HCT116 (cell line): ENCODE measurements around the gene SFXN1. TPM values are rescaled to one million over a fixed set of nuclear protein-coding genes. Genes with fewer than 3 reads are reported as not detected.

Experiments used
- ATAC-seq: fragments of 200-7000 bp; cut with Tn5 transposase; 2 replicates; pipeline ENCODE4 v1.9.1; 2020; ENCODE audit warnings: mild to moderate bottlenecking, moderate library complexity
- BruUV-seq: library from RNA; stranded (reverse); fragments of 400-500 nt; replicated peaks from 2 replicates; lab custom pipeline; 2021; lab: Mats Ljungman, UMichigan
- CTCF ChIA-PET: fragments of 300-600 bp; sonication (Branson Sonifier 250); formaldehyde crosslinking; loops from one replicate; lab custom pipeline; 2021; ENCODE audit warnings: antibody characterized with exemption; lab: Charles Lee
- POLR2A ChIA-PET: fragments of 300-600, 350-600 bp; sonication (Branson Sonifier 250); formaldehyde crosslinking; loops from one replicate; lab custom pipeline; 2021; ENCODE audit warnings: antibody characterized with exemption; lab: Charles Lee
- RAD21 ChIA-PET, 2 experiments: fragments of 300-600 bp; sonication (Branson Sonifier 250); formaldehyde crosslinking; loops; one replicate each; lab custom pipeline; 2023; ENCODE audit warnings: low total read pairs in 2 of 2; ENCODE audit not compliant: uncharacterized antibody in 2 of 2, unreplicated experiment in 2 of 2, low non-redundant PET in 1 of 2; lab: Charles Lee
- DNase-seq: peaks from one replicate; pipeline ENCODE4 v3.0.0-alpha.2; 2010; ENCODE audit warnings: low read depth, low spot score
- H2AFZ ChIP-seq: fragments of 200-600 bp; shearing (Covaris generic), sonication (generic); 2 replicates; pipeline ENCODE4 v1.6.1; 2017; ENCODE audit warnings: low read depth, mixed run types, mixed read lengths, antibody characterized with exemption, low read length; ENCODE audit not compliant: poor library complexity, severe bottlenecking
- H3K27ac ChIP-seq: 2 replicates; pipeline ENCODE4 v1.5.1; 2012; ENCODE audit warnings: low read depth, low read length
- H3K27me3 ChIP-seq: fragments of 200-600 bp; sonication (generic); 2 replicates; pipeline ENCODE4 v1.6.1; 2016; ENCODE audit warnings: mixed run types, low read length, mixed read lengths; ENCODE audit not compliant: insufficient read depth
- H3K36me3 ChIP-seq, 2 experiments: fragments of 200-500 bp in 1 of 2; fragments of 200-600 bp in 1 of 2; sonication (Bioruptor generic) in 1 of 2; sonication (generic) in 1 of 2; 2 replicates each; pipeline versions ENCODE4 v1.5.1 to v1.6.1; 2014 to 2016; ENCODE audit warnings: low read length in 2 of 2, inconsistent platforms in 1 of 2, mixed read lengths in 1 of 2, mixed run types in 1 of 2; ENCODE audit not compliant: insufficient read depth in 2 of 2, control insufficient read depth in 1 of 2
- H3K4me1 ChIP-seq, 2 experiments: fragments of 200-600 bp in 1 of 2; sonication (generic) in 1 of 2; 2 replicates each; pipeline versions ENCODE4 v1.5.1 to v1.6.1; 2012 to 2017; ENCODE audit warnings: low read length in 2 of 2, inconsistent platforms in 1 of 2, mild to moderate bottlenecking in 1 of 2, mixed read lengths in 1 of 2, mixed run types in 1 of 2, moderate library complexity in 1 of 2; ENCODE audit not compliant: insufficient read depth in 2 of 2, control insufficient read depth in 1 of 2
- H3K4me2 ChIP-seq: fragments of 200-600 bp; sonication (generic); 2 replicates; pipeline ENCODE4 v1.6.1; 2017; ENCODE audit warnings: mixed run types, low read length, mixed read lengths
- H3K4me3 ChIP-seq, 2 experiments: fragments of 200-600 bp in 1 of 2; sonication (generic) in 1 of 2; replicated peaks in 1 of 2; 2 replicates each; pipeline ENCODE4 v1.5.1; 2011 to 2016; ENCODE audit warnings: low read length in 2 of 2, control low read depth in 1 of 2, low read depth in 1 of 2, mild to moderate bottlenecking in 1 of 2, mixed read lengths in 1 of 2, mixed run types in 1 of 2
- H3K79me2 ChIP-seq: fragments of 200-600 bp; sonication (generic); 2 replicates; pipeline ENCODE4 v1.6.1; 2017; ENCODE audit warnings: mild to moderate bottlenecking, mixed run types, low read length, moderate library complexity, mixed read lengths; ENCODE audit not compliant: insufficient read depth
- H3K9ac ChIP-seq: fragments of 200-600 bp; sonication (generic); 2 replicates; pipeline ENCODE4 v1.6.1; 2016; ENCODE audit warnings: low read length, mixed read lengths
- H3K9me2 ChIP-seq: fragments of 200-600 bp; sonication (generic), shearing (Covaris generic); 2 replicates; pipeline ENCODE4 v1.6.1; 2017; ENCODE audit warnings: mixed run types, mild to moderate bottlenecking, moderate library complexity; ENCODE audit not compliant: insufficient read depth
- H3K9me3 ChIP-seq, 2 experiments: fragments of 200-500 bp in 1 of 2; fragments of 200-600 bp in 1 of 2; sonication (Bioruptor generic) in 1 of 2; sonication (generic) in 1 of 2; 2 replicates each; pipeline ENCODE4 v1.6.1; 2014 to 2017; ENCODE audit warnings: low read length in 2 of 2, mixed read lengths in 2 of 2, inconsistent platforms in 1 of 2, low read depth in 1 of 2, mild to moderate bottlenecking in 1 of 2, mixed run types in 1 of 2, moderate library complexity in 1 of 2; ENCODE audit not compliant: control insufficient read depth in 1 of 2, insufficient read depth in 1 of 2
- H4K20me1 ChIP-seq: fragments of 200-600 bp; sonication (generic), shearing (Covaris generic); 2 replicates; pipeline ENCODE4 v1.6.1; 2017; ENCODE audit warnings: mixed run types, mild to moderate bottlenecking, moderate library complexity; ENCODE audit not compliant: insufficient read depth
- CEBPB ChIP-seq: IDR thresholded peaks from 2 replicates; pipeline ENCODE4 v1.6.1; 2012; ENCODE audit warnings: low read depth
- EGR1 ChIP-seq: IDR thresholded peaks from 2 replicates; pipeline ENCODE4 v1.6.1; 2012; ENCODE audit warnings: low read depth
- ELF1 ChIP-seq: IDR thresholded peaks from 2 replicates; pipeline ENCODE4 v1.6.1; 2012; ENCODE audit warnings: low read depth, borderline replicate concordance
- EZH2 ChIP-seq: fragments of 200-600 bp; sonication (generic); IDR thresholded peaks from 2 replicates; pipeline ENCODE4 v1.6.1; 2017; ENCODE audit warnings: antibody characterized with exemption, mixed run types
- EZH2phosphoT487 ChIP-seq: fragments of 200-600 bp; IDR thresholded peaks from 2 replicates; pipeline ENCODE4 v1.6.1; 2018; ENCODE audit warnings: antibody characterized with exemption, borderline replicate concordance
- FOSL1 ChIP-seq: IDR thresholded peaks from 2 replicates; pipeline ENCODE4 v1.6.1; 2012; ENCODE audit warnings: low read depth
- JUND ChIP-seq: IDR thresholded peaks from 2 replicates; pipeline ENCODE4 v1.6.1; 2012
- POLR2A ChIP-seq: IDR thresholded peaks from 2 replicates; pipeline ENCODE4 v1.7.0; 2011; ENCODE audit warnings: borderline replicate concordance; ENCODE audit not compliant: insufficient read depth, insufficient read length; ENCODE audit errors: extremely low read depth
- POLR2AphosphoS5 ChIP-seq: IDR thresholded peaks from 2 replicates; pipeline ENCODE4 v1.6.1; 2011; ENCODE audit warnings: mild to moderate bottlenecking, low read depth, low read length, moderate library complexity
- RAD21 ChIP-seq: IDR thresholded peaks from 2 replicates; pipeline ENCODE4 v1.6.1; 2012; ENCODE audit warnings: low read depth, mild to moderate bottlenecking
- SP1 ChIP-seq: IDR thresholded peaks from 2 replicates; pipeline ENCODE4 v1.6.1; 2012; ENCODE audit warnings: low read depth
- YY1 ChIP-seq: IDR thresholded peaks from 2 replicates; pipeline ENCODE4 v1.6.1; 2011; ENCODE audit warnings: low read length, low read depth, moderate library complexity, mild to moderate bottlenecking; ENCODE audit not compliant: insufficient replicate concordance; ENCODE audit errors: extremely low read depth
- ZNF274 ChIP-seq: fragments of 200-500 bp; sonication (Bioruptor generic); IDR thresholded peaks from 2 replicates; pipeline ENCODE4 v1.6.1; 2014; ENCODE audit warnings: mild to moderate bottlenecking, low read depth, low read length, inconsistent platforms
- intact Hi-C: fragments of 100-400 bp; cut with micrococcal nuclease; formaldehyde crosslinking; loops from 2 replicates; pipeline ENCODE4 v1.10.0; 2022
- total RNA-seq: library from RNA; stranded (reverse); gene quantifications from one replicate; pipeline ENCODE4 v1.2.1, GENCODE V29; 2021; ENCODE audit not compliant: unreplicated experiment
- TF ChIP-seq, protein P1 (sequence below), 3 experiments: fragments of 200-600 bp in 1 of 3; sonication (generic) in 1 of 3; IDR thresholded peaks in 2 of 3; conservative IDR thresholded peaks in 1 of 3; 2 replicates each; pipeline ENCODE4 v1.5.1; 2012 to 2017; ENCODE audit warnings: low read depth in 2 of 3, low read length in 2 of 3, antibody characterized with exemption in 1 of 3, borderline replicate concordance in 1 of 3, control low read depth in 1 of 3, mild to moderate bottlenecking in 1 of 3, mixed read lengths in 1 of 3, mixed run types in 1 of 3, moderate library complexity in 1 of 3; ENCODE audit not compliant: insufficient read depth in 1 of 3
- TF ChIP-seq, protein P2 (sequence below): IDR thresholded peaks from 2 replicates; pipeline ENCODE4 v1.6.1; 2012
- TF ChIP-seq, protein P3 (sequence below): IDR thresholded peaks from 2 replicates; pipeline ENCODE4 v1.6.1; 2011; ENCODE audit warnings: mild to moderate bottlenecking, low read length, moderate library complexity; ENCODE audit not compliant: insufficient replicate concordance; ENCODE audit errors: extremely low read depth

The SFXN1 gene
- total RNA-seq, 1 experiment from 2014 or later = 145 TPM

DNA sequence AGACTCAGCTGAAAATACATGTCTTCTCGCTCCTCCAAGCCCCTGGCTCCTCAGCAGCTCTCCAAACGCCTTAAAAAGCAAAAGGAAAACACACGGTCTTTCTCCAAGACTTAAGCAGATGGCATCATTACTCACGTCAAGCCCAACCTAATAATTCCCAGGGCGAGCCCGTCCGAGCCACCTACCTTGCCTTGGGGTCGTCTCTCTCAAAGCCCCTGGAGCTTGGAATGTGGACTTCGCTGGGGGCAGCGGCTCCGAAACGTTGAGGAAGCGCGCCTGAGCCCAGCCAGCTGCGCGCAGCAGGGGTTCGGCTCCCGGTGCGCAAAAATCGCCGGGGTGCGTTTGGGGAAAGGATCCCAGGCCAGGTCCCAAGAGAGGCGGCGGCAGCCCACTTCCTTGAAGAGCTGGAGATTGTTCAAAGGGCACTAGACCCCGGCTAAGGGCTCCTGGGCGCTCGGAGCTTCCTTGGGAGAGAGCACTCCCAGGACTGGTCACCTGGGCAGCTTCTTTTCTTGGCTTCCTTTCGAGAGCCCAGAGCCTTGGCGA is 34.8 kb upstream of the SFXN1 start:
- TF ChIP-seq YY1 (no peak), POLR2A (no peak), EZH2 (no peak), EGR1 (no peak), SP1 (no peak), ELF1 (no peak), POLR2AphosphoS5 (no peak), JUND (no peak), ZNF274 (no peak), FOSL1 (no peak), EZH2phosphoT487 (no peak), CEBPB (no peak), RAD21 (no peak)
- TF ChIP-seq, protein P1, sequence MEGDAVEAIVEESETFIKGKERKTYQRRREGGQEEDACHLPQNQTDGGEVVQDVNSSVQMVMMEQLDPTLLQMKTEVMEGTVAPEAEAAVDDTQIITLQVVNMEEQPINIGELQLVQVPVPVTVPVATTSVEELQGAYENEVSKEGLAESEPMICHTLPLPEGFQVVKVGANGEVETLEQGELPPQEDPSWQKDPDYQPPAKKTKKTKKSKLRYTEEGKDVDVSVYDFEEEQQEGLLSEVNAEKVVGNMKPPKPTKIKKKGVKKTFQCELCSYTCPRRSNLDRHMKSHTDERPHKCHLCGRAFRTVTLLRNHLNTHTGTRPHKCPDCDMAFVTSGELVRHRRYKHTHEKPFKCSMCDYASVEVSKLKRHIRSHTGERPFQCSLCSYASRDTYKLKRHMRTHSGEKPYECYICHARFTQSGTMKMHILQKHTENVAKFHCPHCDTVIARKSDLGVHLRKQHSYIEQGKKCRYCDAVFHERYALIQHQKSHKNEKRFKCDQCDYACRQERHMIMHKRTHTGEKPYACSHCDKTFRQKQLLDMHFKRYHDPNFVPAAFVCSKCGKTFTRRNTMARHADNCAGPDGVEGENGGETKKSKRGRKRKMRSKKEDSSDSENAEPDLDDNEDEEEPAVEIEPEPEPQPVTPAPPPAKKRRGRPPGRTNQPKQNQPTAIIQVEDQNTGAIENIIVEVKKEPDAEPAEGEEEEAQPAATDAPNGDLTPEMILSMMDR (IDR thresholded peaks at IDR 0.05 in 2 of 3, conservative IDR thresholded peaks at IDR 0.05 in 1 of 3; ENCODE audit: borderline replicate concordance in 1 of 3, insufficient read depth in 1 of 3, low read depth in 2 of 3, low read length in 2 of 3) = no peak
- TF ChIP-seq, protein P2, sequence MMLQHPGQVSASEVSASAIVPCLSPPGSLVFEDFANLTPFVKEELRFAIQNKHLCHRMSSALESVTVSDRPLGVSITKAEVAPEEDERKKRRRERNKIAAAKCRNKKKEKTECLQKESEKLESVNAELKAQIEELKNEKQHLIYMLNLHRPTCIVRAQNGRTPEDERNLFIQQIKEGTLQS = no peak
- TF ChIP-seq, protein P3, sequence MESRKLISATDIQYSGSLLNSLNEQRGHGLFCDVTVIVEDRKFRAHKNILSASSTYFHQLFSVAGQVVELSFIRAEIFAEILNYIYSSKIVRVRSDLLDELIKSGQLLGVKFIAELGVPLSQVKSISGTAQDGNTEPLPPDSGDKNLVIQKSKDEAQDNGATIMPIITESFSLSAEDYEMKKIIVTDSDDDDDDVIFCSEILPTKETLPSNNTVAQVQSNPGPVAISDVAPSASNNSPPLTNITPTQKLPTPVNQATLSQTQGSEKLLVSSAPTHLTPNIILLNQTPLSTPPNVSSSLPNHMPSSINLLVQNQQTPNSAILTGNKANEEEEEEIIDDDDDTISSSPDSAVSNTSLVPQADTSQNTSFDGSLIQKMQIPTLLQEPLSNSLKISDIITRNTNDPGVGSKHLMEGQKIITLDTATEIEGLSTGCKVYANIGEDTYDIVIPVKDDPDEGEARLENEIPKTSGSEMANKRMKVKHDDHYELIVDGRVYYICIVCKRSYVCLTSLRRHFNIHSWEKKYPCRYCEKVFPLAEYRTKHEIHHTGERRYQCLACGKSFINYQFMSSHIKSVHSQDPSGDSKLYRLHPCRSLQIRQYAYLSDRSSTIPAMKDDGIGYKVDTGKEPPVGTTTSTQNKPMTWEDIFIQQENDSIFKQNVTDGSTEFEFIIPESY = no peak
- Histone ChIP-seq H3K9ac (no peak overlapping the region), H4K20me1 (no peaks in the 10 kb centered on the region), H3K9me2 (no peaks in the 10 kb centered on the region), H3K36me3 (no peaks in the 10 kb centered on the region), H3K4me3 (no peak overlapping the region), H3K79me2 (no peaks in the 10 kb centered on the region), H3K27me3 (no peaks in the 10 kb centered on the region), H3K27ac (peak overlapping the region; percentile 43; the same call in 1 of the 2 replicates), H3K4me2 (no peak overlapping the region), H3K9me3 (no peaks in the 10 kb centered on the region), H3K4me1 (peaks cover 9% of the 10 kb centered on the region in 2 experiments; a peak in 2 of 4 replicates), H2AFZ (no peak overlapping the region)
- CTCF ChIA-PET = interaction anchor here (1.5 kb wide), 1 partner anchor 492 kb away, joined by 5 read pairs; no protein-coding TSS in a partner anchor
- POLR2A ChIA-PET = no interaction called here
- DNase-seq = no peak
- ATAC-seq = no peak
- BruUV-seq = no TSS peak
- RAD21 ChIA-PET = no interaction called here
- intact Hi-C loops = loop anchor here (1.0 to 5.0 kb wide), 2 partner anchors 241 to 492 kb away; no protein-coding TSS in a partner anchor
